ENCODE data around the gene COX14.
A peak's percentile ranks its signal among the peaks of the same experiment; 100 is the strongest.
"Not testable (repeated sequence)": the region's sequence is repeated elsewhere in the genome, so short reads cannot be mapped to it uniquely, and the experiment has no call there.

Gene COX14

DNA sequence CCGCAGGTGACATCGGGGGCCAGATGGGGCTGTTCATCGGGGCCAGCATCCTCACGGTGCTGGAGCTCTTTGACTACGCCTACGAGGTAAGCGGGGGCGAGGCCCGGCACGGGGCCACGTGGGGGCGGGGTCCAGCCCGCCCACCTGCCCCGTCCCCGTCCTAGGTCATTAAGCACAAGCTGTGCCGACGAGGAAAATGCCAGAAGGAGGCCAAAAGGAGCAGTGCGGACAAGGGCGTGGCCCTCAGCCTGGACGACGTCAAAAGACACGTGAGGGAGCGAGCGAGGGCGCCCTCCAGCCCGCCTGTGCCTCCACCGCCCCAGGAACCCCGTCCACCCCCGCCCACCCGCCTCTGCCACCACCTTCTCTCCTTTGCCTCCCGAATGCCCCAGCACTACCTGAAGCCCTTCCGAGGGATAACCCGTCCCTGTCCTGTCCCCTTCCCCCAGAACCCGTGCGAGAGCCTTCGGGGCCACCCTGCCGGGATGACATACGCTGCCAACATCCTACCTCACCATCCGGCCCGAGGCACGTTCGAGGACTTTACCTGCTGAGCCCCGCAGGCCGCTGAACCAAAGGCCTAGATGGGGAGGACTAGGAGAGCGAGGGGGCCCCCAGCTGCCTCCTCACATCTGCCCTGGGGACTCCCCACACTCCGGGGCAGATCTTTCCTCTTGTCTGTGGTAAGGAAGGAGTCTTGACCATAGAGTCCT lies 30.8 kb upstream of the COX14 start:
- Histone ChIP-seq H3K4me3 (no peak overlapping the region), H3K9ac (ENCODE audit: insufficient read length) (no peak overlapping the region)

DNA sequence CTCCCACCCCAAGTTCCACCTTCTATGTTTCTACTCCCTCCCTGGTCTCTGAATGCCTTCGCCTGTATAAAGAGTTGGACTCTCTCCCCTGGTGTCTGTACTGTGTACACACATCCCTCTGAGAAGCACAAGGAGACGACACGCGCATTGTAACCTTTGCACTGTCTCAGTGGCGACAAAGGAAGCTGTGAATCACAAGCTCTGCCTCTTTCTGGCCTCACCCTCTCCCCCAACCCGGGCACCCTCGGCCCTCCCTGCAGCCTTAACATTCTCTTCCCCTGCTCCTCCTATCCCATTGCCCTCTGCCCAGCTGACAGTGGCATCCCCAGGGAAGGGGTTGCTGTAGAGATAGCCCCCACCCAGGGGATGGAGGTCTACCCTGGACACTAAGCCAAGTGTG lies 29.4 kb upstream of the COX14 start:
- no peaks in the 10 kb centered on the region for H3K9me3 ChIP-seq (ENCODE audit: low read depth, low read length)
- H3K27ac ChIP-seq, result no peak overlapping the region
- no peak overlapping the region for H3K4me3 ChIP-seq
- no peak for DNase-seq (ENCODE audit: low read depth, low spot score)
- TF ChIP-seq FOXP2 (optimal IDR thresholded peaks at IDR 0.05; ENCODE audit: control extremely low read depth, extremely low read length, insufficient read depth) (no peak), POLR2AphosphoS5 (IDR thresholded peaks at IDR 0.05; ENCODE audit: borderline replicate concordance, low read depth, low read length) (no peak), EZH2 (IDR thresholded peaks at IDR 0.05) (no peak)
- no peak overlapping the region for H3K9ac ChIP-seq (ENCODE audit: insufficient read length)
- peaks cover 15% of the 10 kb centered on the region for H3K36me3 ChIP-seq (ENCODE audit: insufficient read depth, low read length)

More for the DNA sequence above, 30.8 kb upstream of the COX14 start:
- TF ChIP-seq FOXP2 (optimal IDR thresholded peaks at IDR 0.05; ENCODE audit: control extremely low read depth, extremely low read length, insufficient read depth) (no peak), POLR2AphosphoS5 (IDR thresholded peaks at IDR 0.05; ENCODE audit: borderline replicate concordance, low read depth, low read length) (no peak), EZH2 (IDR thresholded peaks at IDR 0.05) (no peak)
- H3K9me3 ChIP-seq (ENCODE audit: low read depth, low read length), result no peaks in the 10 kb centered on the region
- H3K27ac ChIP-seq, result no peak overlapping the region
- no peak for DNase-seq (ENCODE audit: low read depth, low spot score)
- H3K36me3 ChIP-seq (ENCODE audit: insufficient read depth, low read length), result peaks cover 1% of the 10 kb centered on the region; the same call in 1 of the 2 replicates

DNA sequence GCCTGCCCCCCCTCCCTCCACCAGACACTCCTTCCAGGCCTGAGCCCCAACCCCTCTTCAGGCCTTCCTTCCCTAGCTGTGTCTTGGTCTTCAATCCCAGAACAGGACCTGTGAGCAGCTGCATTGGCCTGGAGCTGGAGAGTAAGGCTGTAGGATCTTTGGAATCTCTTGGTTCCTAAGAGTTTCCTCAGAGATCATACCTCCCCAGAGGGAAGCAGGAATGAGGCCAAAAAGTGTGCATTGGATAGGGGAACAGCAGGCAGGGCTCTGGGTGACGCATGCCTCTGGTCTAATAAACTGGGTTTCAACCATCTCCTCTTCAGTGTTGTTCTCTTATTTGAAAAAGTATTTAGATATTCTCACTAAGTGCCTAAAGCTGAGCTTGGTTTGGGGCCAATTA lies 28.7 kb upstream of the COX14 start:
- no peak overlapping the region for H3K4me3 ChIP-seq
- no peak for DNase-seq (ENCODE audit: low read depth, low spot score)
- no peak overlapping the region for H3K9ac ChIP-seq (ENCODE audit: insufficient read length)
- H3K36me3 ChIP-seq (ENCODE audit: insufficient read depth, low read length), result peaks cover 22% of the 10 kb centered on the region
- TF ChIP-seq POLR2AphosphoS5 (IDR thresholded peaks at IDR 0.05; ENCODE audit: borderline replicate concordance, low read depth, low read length), result no peak
- no peak for TF ChIP-seq EZH2 (IDR thresholded peaks at IDR 0.05)
- H3K27ac ChIP-seq, result no peak overlapping the region
- H3K9me3 ChIP-seq (ENCODE audit: low read depth, low read length), result no peaks in the 10 kb centered on the region

DNA sequence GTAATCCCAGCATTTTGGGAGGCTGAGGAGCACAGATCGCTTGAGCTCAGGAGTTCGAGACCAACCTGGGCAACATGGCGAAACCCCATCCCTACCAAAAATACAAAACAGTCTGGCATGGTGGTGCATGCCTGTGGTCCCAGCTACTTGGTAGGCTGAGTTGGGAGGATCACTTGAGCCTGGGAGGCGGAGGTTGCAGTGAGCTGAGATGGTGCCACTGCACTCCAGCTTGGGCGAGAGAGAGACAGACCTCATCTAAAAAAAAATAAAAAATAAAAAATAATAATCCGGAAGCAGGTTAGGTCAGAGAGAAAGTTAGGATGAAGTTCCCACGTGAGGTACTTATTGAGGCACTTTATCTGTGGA lies 27.6 kb upstream of the COX14 start:
- Histone ChIP-seq H3K27ac (peak overlapping the region; percentile 96), H3K36me3 (ENCODE audit: insufficient read depth, low read length) (peaks cover 32% of the 10 kb centered on the region), H3K9ac (ENCODE audit: insufficient read length) (peak overlapping the region; percentile 88), H3K4me3 (peak overlapping the region; percentile 88)
- not testable (repeated sequence) for H3K9me3 ChIP-seq (ENCODE audit: low read depth, low read length); DNase-seq (ENCODE audit: low read depth, low spot score)

DNA sequence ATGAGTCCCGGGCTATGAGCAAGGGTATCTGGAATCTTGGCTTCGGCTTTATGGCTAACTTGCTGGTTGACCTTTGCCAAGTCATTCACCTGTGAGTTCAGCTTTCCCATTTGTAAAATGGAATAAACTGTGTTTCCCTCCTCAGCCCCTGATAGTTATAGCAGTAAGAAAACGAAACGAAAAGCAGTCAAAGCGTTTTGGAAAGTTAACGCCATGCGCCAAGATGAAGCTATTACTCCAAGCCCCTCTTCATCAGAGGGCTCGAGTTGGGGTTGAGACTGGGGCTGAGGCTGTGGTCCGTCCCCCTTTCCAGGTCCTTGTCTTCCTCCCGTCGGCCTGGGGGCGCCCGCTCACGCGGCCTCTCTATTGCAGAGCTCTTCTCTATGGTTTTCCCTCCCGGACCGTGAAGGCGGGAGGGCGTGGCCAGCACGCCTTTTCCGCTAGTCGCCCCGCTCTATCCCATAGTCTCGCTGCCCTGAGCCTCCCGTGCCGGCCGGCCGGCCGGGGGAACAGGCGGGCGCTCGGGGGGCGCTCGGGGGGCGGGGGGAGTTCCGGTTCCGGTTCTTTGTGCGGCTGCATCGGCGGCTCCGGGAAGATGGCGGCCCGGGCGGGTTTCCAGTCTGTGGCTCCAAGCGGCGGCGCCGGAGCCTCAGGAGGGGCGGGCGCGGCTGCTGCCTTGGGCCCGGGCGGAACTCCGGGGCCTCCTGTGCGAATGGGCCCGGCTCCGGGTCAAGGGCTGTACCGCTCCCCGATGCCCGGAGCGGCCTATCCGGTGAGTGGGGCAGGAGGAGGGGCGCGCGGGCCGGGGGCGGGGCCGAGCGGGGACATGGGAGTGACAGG lies 27.0 kb upstream of the COX14 start, which contains the start of gene SMARCD1:
TSS of gene SMARCD1 (plus strand) at position 568 of the 840 bp plus-strand sequence. CDS start at position 596, 28 bp downstream.
- H3K9ac ChIP-seq (ENCODE audit: insufficient read length), result peak within 1 kb of the TSS; percentile 88
- H3K36me3 ChIP-seq (ENCODE audit: insufficient read depth, low read length), result peaks cover 39% of the 10 kb centered on the region
- peak within 1 kb of the TSS; percentile 88 for H3K4me3 ChIP-seq
- peak; percentile 73 for DNase-seq (ENCODE audit: low read depth, low spot score)
- no peak for TF ChIP-seq FOXP2 (optimal IDR thresholded peaks at IDR 0.05; ENCODE audit: control extremely low read depth, extremely low read length, insufficient read depth)
- peak; percentile 70 for TF ChIP-seq POLR2AphosphoS5 (IDR thresholded peaks at IDR 0.05; ENCODE audit: borderline replicate concordance, low read depth, low read length)
- H3K9me3 ChIP-seq (ENCODE audit: low read depth, low read length), result no peaks in the 10 kb centered on the region
- H3K27ac ChIP-seq, result peak within 1 kb of the TSS; percentile 96

DNA sequence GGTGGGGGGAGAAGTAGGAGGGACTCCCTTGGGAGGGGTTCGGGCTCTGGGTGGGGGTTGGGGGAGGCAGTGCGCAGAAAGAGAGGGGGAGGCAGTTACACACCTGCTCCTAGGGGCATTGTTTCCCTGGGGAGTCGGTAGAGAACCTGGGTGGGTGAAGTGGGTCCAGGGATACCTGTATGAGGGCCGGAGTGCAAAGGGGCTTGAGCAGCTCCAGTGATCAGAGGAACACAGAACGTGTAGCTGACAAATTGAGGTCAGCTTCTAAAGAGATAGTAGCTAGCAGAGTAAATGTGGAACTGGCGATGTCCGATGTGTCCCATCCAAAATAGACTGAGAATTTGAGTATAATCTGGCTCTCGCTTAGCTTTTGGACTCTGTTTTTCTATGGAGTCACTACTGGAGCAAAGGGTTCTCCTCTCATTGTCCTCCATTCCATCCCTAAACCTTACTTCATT lies 26.4 kb upstream of the COX14 start:
- TF ChIP-seq POLR2AphosphoS5 (IDR thresholded peaks at IDR 0.05; ENCODE audit: borderline replicate concordance, low read depth, low read length), result no peak
- TF ChIP-seq EZH2 (IDR thresholded peaks at IDR 0.05), result no peak
- TF ChIP-seq FOXP2 (optimal IDR thresholded peaks at IDR 0.05; ENCODE audit: control extremely low read depth, extremely low read length, insufficient read depth), result no peak
- Histone ChIP-seq H3K4me3 (peak overlapping the region; percentile 88), H3K36me3 (ENCODE audit: insufficient read depth, low read length) (peaks cover 43% of the 10 kb centered on the region), H3K9me3 (ENCODE audit: low read depth, low read length) (no peaks in the 10 kb centered on the region), H3K9ac (ENCODE audit: insufficient read length) (peak overlapping the region; percentile 88), H3K27ac (peak overlapping the region; percentile 96)
- DNase-seq (ENCODE audit: low read depth, low spot score), result no peak

DNA sequence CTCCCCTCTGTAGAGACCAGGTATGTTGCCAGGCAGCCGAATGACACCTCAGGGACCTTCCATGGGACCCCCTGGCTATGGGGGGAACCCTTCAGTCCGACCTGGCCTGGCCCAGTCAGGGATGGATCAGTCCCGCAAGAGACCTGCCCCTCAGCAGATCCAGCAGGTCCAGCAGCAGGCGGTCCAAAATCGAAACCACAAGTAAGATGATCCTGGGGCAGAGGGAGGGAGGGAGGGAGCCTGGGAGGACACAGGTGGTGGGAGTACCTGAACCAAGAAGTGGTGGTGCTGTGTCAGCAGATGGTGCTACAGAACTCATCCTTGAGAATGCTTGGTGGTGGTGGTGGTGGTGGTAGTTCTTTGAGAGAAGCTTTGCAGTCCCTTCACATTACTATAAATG lies 25.9 kb upstream of the COX14 start:
- peaks cover 47% of the 10 kb centered on the region for H3K36me3 ChIP-seq (ENCODE audit: insufficient read depth, low read length)
- peak overlapping the region; percentile 96 for H3K27ac ChIP-seq
- H3K9me3 ChIP-seq (ENCODE audit: low read depth, low read length), result no peaks in the 10 kb centered on the region
- TF ChIP-seq EZH2 (IDR thresholded peaks at IDR 0.05) (no peak), POLR2AphosphoS5 (IDR thresholded peaks at IDR 0.05; ENCODE audit: borderline replicate concordance, low read depth, low read length) (no peak), FOXP2 (optimal IDR thresholded peaks at IDR 0.05; ENCODE audit: control extremely low read depth, extremely low read length, insufficient read depth) (no peak)
- no peak for DNase-seq (ENCODE audit: low read depth, low spot score)
- peak overlapping the region; percentile 88 for H3K9ac ChIP-seq (ENCODE audit: insufficient read length)
- peak overlapping the region; percentile 88 for H3K4me3 ChIP-seq

DNA sequence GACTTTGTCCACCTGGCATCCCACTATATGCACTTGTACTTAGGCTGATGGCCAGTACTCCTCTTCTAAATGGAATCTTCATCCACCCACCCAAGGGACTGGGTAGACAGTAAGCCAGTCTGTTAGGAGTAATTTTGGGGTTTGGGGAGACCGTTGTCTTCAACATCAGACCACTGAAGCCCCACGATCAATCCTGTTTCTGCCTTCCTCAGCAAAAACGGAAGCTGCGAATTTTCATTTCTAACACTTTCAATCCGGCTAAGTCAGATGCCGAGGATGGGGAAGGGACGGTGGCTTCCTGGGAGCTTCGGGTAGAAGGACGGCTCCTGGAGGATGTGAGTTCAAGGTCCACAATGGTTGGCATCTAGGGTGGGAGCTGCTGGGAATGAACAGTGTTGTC lies 24.9 kb upstream of the COX14 start:
- no peak overlapping the region for H3K4me3 ChIP-seq
- TF ChIP-seq FOXP2 (optimal IDR thresholded peaks at IDR 0.05; ENCODE audit: control extremely low read depth, extremely low read length, insufficient read depth), result no peak
- TF ChIP-seq POLR2AphosphoS5 (IDR thresholded peaks at IDR 0.05; ENCODE audit: borderline replicate concordance, low read depth, low read length), result no peak
- TF ChIP-seq EZH2 (IDR thresholded peaks at IDR 0.05), result no peak

More for the DNA sequence above, 24.9 kb upstream of the COX14 start:
- Histone ChIP-seq H3K9ac (ENCODE audit: insufficient read length) (no peak overlapping the region), H3K36me3 (ENCODE audit: insufficient read depth, low read length) (peaks cover 57% of the 10 kb centered on the region), H3K9me3 (ENCODE audit: low read depth, low read length) (no peaks in the 10 kb centered on the region), H3K27ac (no peak overlapping the region)
- no peak for DNase-seq (ENCODE audit: low read depth, low spot score)
